Measurements from ENCODE around the gene NUMB. TPM values are rescaled to one million over a fixed set of nuclear protein-coding genes. Genes with fewer than 3 reads are reported as not detected.
A peak's percentile ranks its signal among the peaks of the same experiment; 100 is the strongest.
"Not testable (repeated sequence)": the region's sequence is repeated elsewhere in the genome, so short reads cannot be mapped to it uniquely, and the experiment has no call there.

Gene NUMB
- total RNA-seq, 4 donors from 2014 or later = 49.2 to 63.4 (median 50.7) TPM

GRCh38 chr14:73323896-73324399 is 134.4 kb downstream of the NUMB start:
- 72% methylated on average over 3 of the region's 3 CpGs for WGBS
- H3K4me3 ChIP-seq = no peak overlapping the region
- TF ChIP-seq POLR2A (IDR thresholded peaks at IDR 0.05; ENCODE audit: low read depth) = no peak
- no peak for TF ChIP-seq CTCF (IDR thresholded peaks at IDR 0.05)
- no peak for TF ChIP-seq EP300 (IDR thresholded peaks at IDR 0.05)
- no peak for TF ChIP-seq POLR2AphosphoS5 (IDR thresholded peaks at IDR 0.05)
- peaks cover 0 to 24% (median 10%) of the 10 kb centered on the region in 4 donors for H3K4me1 ChIP-seq
- no peak overlapping the region for H3K27ac ChIP-seq (replicated peaks in 1 of 4)
- no peaks in the 10 kb centered on the region for H3K9me3 ChIP-seq
- no peaks in the 10 kb centered on the region for H3K27me3 ChIP-seq
- peaks cover 0 to 8% (median 3%) of the 10 kb centered on the region in 4 donors for H3K36me3 ChIP-seq
- intact Hi-C loops (cut with DNase I) = no loop called here
- no peak for DNase-seq (ENCODE audit: extremely low spot score)

GRCh38 chr14:73313151-73313550 is 145.2 kb downstream of the NUMB start:
- 98% methylated on average over 4 of the region's 4 CpGs for WGBS
- Histone ChIP-seq H3K27me3 (no peaks in the 10 kb centered on the region), H3K9me3 (no peaks in the 10 kb centered on the region), H3K4me3 (no peak overlapping the region), H3K4me1 (peaks cover 9 to 18% (median 15%) of the 10 kb centered on the region in 4 donors), H3K27ac (replicated peaks in 1 of 4) (no peak overlapping the region), H3K36me3 (no peaks in the 10 kb centered on the region)
- TF ChIP-seq POLR2A (IDR thresholded peaks at IDR 0.05; ENCODE audit: low read depth) (no peak), POLR2AphosphoS5 (IDR thresholded peaks at IDR 0.05) (no peak), CTCF (IDR thresholded peaks at IDR 0.05) (no peak), EP300 (IDR thresholded peaks at IDR 0.05) (no peak)
- intact Hi-C loops (cut with DNase I) = no loop called here
- DNase-seq (ENCODE audit: extremely low spot score) = no peak

- TF ChIP-seq POLR2A (IDR thresholded peaks at IDR 0.05; ENCODE audit: low read depth) = no peak
- TF ChIP-seq CTCF (IDR thresholded peaks at IDR 0.05) = no peak
- no peak for TF ChIP-seq EP300 (IDR thresholded peaks at IDR 0.05)
- no peak for TF ChIP-seq POLR2AphosphoS5 (IDR thresholded peaks at IDR 0.05)
- no peak overlapping the region for H3K4me3 ChIP-seq
- H3K27ac ChIP-seq (replicated peaks in 1 of 4) = no peak overlapping the region
- no peaks in the 10 kb centered on the region for H3K36me3 ChIP-seq
- intact Hi-C loops (cut with DNase I) = no loop called here
- H3K27me3 ChIP-seq = no peaks in the 10 kb centered on the region
- 80% methylated on average over 3 of the region's 3 CpGs for WGBS
- DNase-seq (ENCODE audit: extremely low spot score) = no peak
- H3K9me3 ChIP-seq = no peaks in the 10 kb centered on the region
- H3K4me1 ChIP-seq = peaks cover 9 to 18% (median 15%) of the 10 kb centered on the region in 4 donors
Measured at GRCh38 chr14:73312687-73313086, 145.7 kb downstream of the NUMB start.

GRCh38 chr14:73311708-73312030 is 146.7 kb downstream of the NUMB start:
- H3K27me3 ChIP-seq = no peaks in the 10 kb centered on the region

DNA sequence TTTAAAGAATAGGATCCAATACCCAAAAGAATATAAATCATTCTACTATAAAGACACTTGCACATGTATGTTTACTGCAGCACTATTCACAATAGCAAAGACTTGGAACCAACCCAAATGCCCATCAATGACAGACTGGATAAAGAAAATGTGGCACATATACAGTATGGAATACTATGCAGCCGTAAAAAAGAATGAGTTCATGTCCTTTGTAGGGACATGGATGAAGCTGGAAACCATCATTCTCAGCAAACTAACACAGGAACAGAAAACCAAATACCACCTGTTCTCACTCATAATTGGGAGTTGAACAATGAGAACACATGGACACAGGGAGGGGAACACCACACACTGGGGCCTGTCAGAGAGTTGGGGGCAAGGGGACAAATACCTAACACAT is 149.1 kb downstream of the NUMB start:
- DNase-seq (ENCODE audit: extremely low spot score); H3K36me3 ChIP-seq; H3K4me3 ChIP-seq; H3K27ac ChIP-seq (replicated peaks in 1 of 4); intact Hi-C loops (cut with DNase I); H3K9me3 ChIP-seq; H3K27me3 ChIP-seq: not testable (repeated sequence)
- WGBS = 100% methylated on average over 1 of the region's 1 CpG
- peaks cover 9 to 18% (median 15%) of the 10 kb centered on the region in 4 donors for H3K4me1 ChIP-seq

More at GRCh38 chr14:73311708-73312030, 146.7 kb downstream of the NUMB start:
- H3K36me3 ChIP-seq = no peaks in the 10 kb centered on the region
- H3K4me1 ChIP-seq = peaks cover 9 to 18% (median 15%) of the 10 kb centered on the region in 4 donors
- intact Hi-C loops (cut with DNase I) = no loop called here
- no peaks in the 10 kb centered on the region for H3K9me3 ChIP-seq
- DNase-seq (ENCODE audit: extremely low spot score) = no peak
- TF ChIP-seq EP300 (IDR thresholded peaks at IDR 0.05) = no peak
- no peak for TF ChIP-seq CTCF (IDR thresholded peaks at IDR 0.05)
- no peak for TF ChIP-seq POLR2A (IDR thresholded peaks at IDR 0.05; ENCODE audit: low read depth)
- no peak for TF ChIP-seq POLR2AphosphoS5 (IDR thresholded peaks at IDR 0.05)
- WGBS = 76% methylated on average over 2 of the region's 2 CpGs
- no peak overlapping the region for H3K4me3 ChIP-seq
- peak overlapping the region in 2 of 4 donors; percentile 25 to 50 for H3K27ac ChIP-seq (replicated peaks in 1 of 4)

Data from esophagus muscularis mucosa (tissue), 4 donors.